Panc1 (cell line): ENCODE measurements around the gene GDPD5. TPM values are rescaled to one million over a fixed set of nuclear protein-coding genes. Genes with fewer than 3 reads are reported as not detected.

Source experiments
- ATAC-seq: fragments of 200-7000 bp; cut with Tn5 transposase; 2 replicates; pipeline ENCODE4 v1.9.1; 2020; ENCODE audit warnings: mild to moderate bottlenecking, moderate library complexity
- BruUV-seq: library from RNA; stranded (reverse); fragments of 400-500 nt; replicated peaks from 2 replicates; lab custom pipeline; 2021; lab: Mats Ljungman, UMichigan
- CTCF ChIA-PET: fragments of 300-600 bp; sonication (Branson Sonifier 250); formaldehyde crosslinking; loops from one replicate; lab custom pipeline; 2022; ENCODE audit warnings: antibody characterized with exemption; lab: Charles Lee
- POLR2A ChIA-PET: fragments of 300-600 bp; sonication (Branson Sonifier 250); formaldehyde crosslinking; loops from one replicate; lab custom pipeline; 2022; ENCODE audit warnings: antibody characterized with exemption; lab: Charles Lee
- DNase-seq: peaks from one replicate; pipeline ENCODE4 v3.0.0-alpha.2; 2010; ENCODE audit warnings: low read depth, low spot score
- H3K27ac ChIP-seq: 2 replicates; pipeline ENCODE4 v1.5.1; 2011; ENCODE audit warnings: mild to moderate bottlenecking, low read length, inconsistent platforms
- H3K27me3 ChIP-seq: fragments of 200-500 bp; sonication (Bioruptor generic); 2 replicates; pipeline ENCODE4 v1.6.0; 2014; ENCODE audit warnings: low read length, inconsistent platforms; ENCODE audit not compliant: control insufficient read depth, insufficient read depth
- H3K36me3 ChIP-seq: fragments of 200-500 bp; sonication (Bioruptor generic); 2 replicates; pipeline ENCODE4 v1.5.1; 2014; ENCODE audit warnings: inconsistent platforms, mild to moderate bottlenecking, low read length, moderate library complexity; ENCODE audit not compliant: control insufficient read depth, insufficient read depth
- H3K4me1 ChIP-seq: 2 replicates; pipeline ENCODE4 v1.5.1; 2011; ENCODE audit warnings: inconsistent platforms, mild to moderate bottlenecking, low read length, moderate library complexity; ENCODE audit not compliant: control insufficient read depth, insufficient read depth
- H3K4me3 ChIP-seq, 2 experiments: 2 replicates each; pipeline ENCODE4 v1.5.1; 2011 to 2012; ENCODE audit warnings: low read depth in 2 of 2, low read length in 2 of 2, mild to moderate bottlenecking in 2 of 2, inconsistent platforms in 1 of 2, moderate library complexity in 1 of 2
- H3K9me3 ChIP-seq: fragments of 200-500 bp; sonication (Bioruptor generic); 2 replicates; pipeline ENCODE4 v1.5.1; 2014; ENCODE audit warnings: low read depth, mild to moderate bottlenecking, inconsistent platforms, low read length, moderate library complexity; ENCODE audit not compliant: control insufficient read depth, insufficient read depth
- CTCF ChIP-seq: fragments of 450-650 bp; IDR thresholded peaks from 2 replicates; pipeline ENCODE4 v1.5.1; 2017; ENCODE audit warnings: mild to moderate bottlenecking
- POLR2AphosphoS5 ChIP-seq: IDR thresholded peaks from 2 replicates; pipeline ENCODE4 v1.6.1; 2012; ENCODE audit warnings: mild to moderate bottlenecking, low read depth, low read length, moderate library complexity
- REST ChIP-seq, 2 experiments: IDR thresholded peaks; 2 replicates each; pipeline ENCODE4 v1.6.1; 2011 to 2012; ENCODE audit warnings: low read depth in 2 of 2, control low read depth in 1 of 2, low read length in 1 of 2, mild to moderate bottlenecking in 1 of 2, moderate library complexity in 1 of 2; ENCODE audit not compliant: insufficient read depth in 1 of 2
- SIN3A ChIP-seq: IDR thresholded peaks from 2 replicates; pipeline ENCODE4 v1.6.1; 2012; ENCODE audit warnings: low read depth, mild to moderate bottlenecking, low read length, moderate library complexity, borderline replicate concordance; ENCODE audit not compliant: insufficient read depth
- TCF7L2 ChIP-seq: IDR thresholded peaks from 2 replicates; pipeline ENCODE4 v1.6.1; 2011; ENCODE audit warnings: mild to moderate bottlenecking, low read depth, low read length, inconsistent platforms
- in situ Hi-C: cut with HindIII; loops from 2 replicates; pipeline ENCODE4 v1.10.0; 2016; ENCODE audit warnings: low sequenced_read_pairs, low pct_unique_long_range_greater_than_20kb
- intact Hi-C: fragments of 100-400 bp; cut with micrococcal nuclease; formaldehyde crosslinking; loops from one replicate; pipeline ENCODE4 v1.10.0; 2022; ENCODE audit not compliant: unreplicated experiment
- total RNA-seq: library from RNA; stranded (reverse); gene quantifications from one replicate; pipeline ENCODE4 v1.2.1, GENCODE V29; 2021; ENCODE audit not compliant: unreplicated experiment

Gene GDPD5
- total RNA-seq, 1 experiment from 2014 or later: 6.0 TPM

- CTCF ChIA-PET: no interaction called here
- ATAC-seq (peak; percentile 29; the same call in 1 of the 2 replicates), DNase-seq (no peak)
- no peaks in the 10 kb centered on the region for H3K36me3 ChIP-seq
- POLR2A ChIA-PET: no interaction called here
- in situ Hi-C loops (no loop called here), intact Hi-C loops (no loop called here)
- TF ChIP-seq CTCF (no peak), SIN3A (no peak), POLR2AphosphoS5 (no peak), REST (IDR thresholded peaks at IDR 0.05; ENCODE audit: insufficient read depth in 1 of 2, low read depth in 2 of 2, low read length in 1 of 2) (no peak), TCF7L2 (no peak)
- H3K4me3 ChIP-seq: no peak overlapping the region
- H3K4me1 ChIP-seq: peaks cover 18% of the 10 kb centered on the region
- H3K27me3 ChIP-seq: no peaks in the 10 kb centered on the region
- no peaks in the 10 kb centered on the region for H3K9me3 ChIP-seq
- H3K27ac ChIP-seq: peak overlapping the region; percentile 55; the same call in 1 of the 2 replicates
- no TSS peak for BruUV-seq
Observed at GRCh38 chr11:75421902-75422247, 103.9 kb downstream of the GDPD5 start.

GRCh38 chr11:75421035-75421602 is 104.6 kb downstream of the GDPD5 start:
- Histone ChIP-seq H3K36me3 (no peaks in the 10 kb centered on the region), H3K27ac (no peak overlapping the region; the same call in 1 of the 2 replicates), H3K27me3 (no peaks in the 10 kb centered on the region), H3K9me3 (no peaks in the 10 kb centered on the region), H3K4me3 (no peak overlapping the region), H3K4me1 (peaks cover 18% of the 10 kb centered on the region)
- in situ Hi-C loops (no loop called here), intact Hi-C loops (no loop called here)
- BruUV-seq: no TSS peak
- DNase-seq (no peak), ATAC-seq (peak; percentile 27)
- TF ChIP-seq CTCF (no peak), REST (IDR thresholded peaks at IDR 0.05; ENCODE audit: insufficient read depth in 1 of 2, low read depth in 2 of 2, low read length in 1 of 2) (no peak), TCF7L2 (no peak), POLR2AphosphoS5 (no peak), SIN3A (no peak)
- CTCF ChIA-PET: no interaction called here
- POLR2A ChIA-PET: no interaction called here
